Calu3 (cell line): ENCODE measurements around the gene SYK. TPM values are rescaled to one million over a fixed set of nuclear protein-coding genes. Genes with fewer than 3 reads are reported as not detected.

ENCODE experiments used
- BruUV-seq: library from RNA; stranded (reverse); fragments of 400-500 nt; replicated peaks from 2 replicates; lab custom pipeline; 2021; lab: Mats Ljungman, UMichigan
- CTCF ChIA-PET: fragments of 300-600 bp; sonication (Branson Sonifier 250); formaldehyde crosslinking; loops from one replicate; lab custom pipeline; 2022; ENCODE audit warnings: antibody characterized with exemption; lab: Charles Lee
- DNase-seq: peaks from one replicate; pipeline ENCODE4 v3.0.0; 2022
- H3K27ac Mint-ChIP-seq: one replicate; pipeline ENCODE4 v1.8.0; 2022; ENCODE audit warnings: mixed read lengths; ENCODE audit not compliant: unreplicated experiment
- H3K27me3 Mint-ChIP-seq: one replicate; pipeline ENCODE4 v1.8.0; 2022; ENCODE audit warnings: mixed read lengths; ENCODE audit not compliant: unreplicated experiment
- H3K36me3 Mint-ChIP-seq: one replicate; pipeline ENCODE4 v1.8.0; 2022; ENCODE audit warnings: mild to moderate bottlenecking, moderate library complexity, mixed read lengths; ENCODE audit not compliant: insufficient read depth, unreplicated experiment
- H3K4me1 Mint-ChIP-seq: one replicate; pipeline ENCODE4 v1.8.0; 2022; ENCODE audit warnings: mild to moderate bottlenecking, low read depth, mixed read lengths; ENCODE audit not compliant: unreplicated experiment
- H3K4me3 Mint-ChIP-seq: one replicate; pipeline ENCODE4 v1.8.0; 2022; ENCODE audit warnings: mild to moderate bottlenecking, low read depth, moderate library complexity, mixed read lengths; ENCODE audit not compliant: unreplicated experiment
- H3K9me3 Mint-ChIP-seq: one replicate; pipeline ENCODE4 v1.8.0; 2022; ENCODE audit warnings: low read depth, mixed read lengths; ENCODE audit not compliant: unreplicated experiment
- intact Hi-C: fragments of 100-400 bp; cut with micrococcal nuclease; formaldehyde crosslinking; loops from one replicate; pipeline ENCODE4 v1.10.0; 2022; ENCODE audit not compliant: unreplicated experiment
- total RNA-seq: library from RNA; stranded (reverse); gene quantifications from 2 replicates; pipeline ENCODE4 v1.2.3, GENCODE V29; 2022
- TF ChIP-seq, protein P1 (sequence below): fragments of 200-600 bp; IDR thresholded peaks from one replicate; pipeline ENCODE4 v1.8.0; 2022; ENCODE audit warnings: antibody characterized with exemption; ENCODE audit not compliant: unreplicated experiment

The SYK gene
- total RNA-seq, 1 experiment from 2014 or later = 14.8 TPM

DNA sequence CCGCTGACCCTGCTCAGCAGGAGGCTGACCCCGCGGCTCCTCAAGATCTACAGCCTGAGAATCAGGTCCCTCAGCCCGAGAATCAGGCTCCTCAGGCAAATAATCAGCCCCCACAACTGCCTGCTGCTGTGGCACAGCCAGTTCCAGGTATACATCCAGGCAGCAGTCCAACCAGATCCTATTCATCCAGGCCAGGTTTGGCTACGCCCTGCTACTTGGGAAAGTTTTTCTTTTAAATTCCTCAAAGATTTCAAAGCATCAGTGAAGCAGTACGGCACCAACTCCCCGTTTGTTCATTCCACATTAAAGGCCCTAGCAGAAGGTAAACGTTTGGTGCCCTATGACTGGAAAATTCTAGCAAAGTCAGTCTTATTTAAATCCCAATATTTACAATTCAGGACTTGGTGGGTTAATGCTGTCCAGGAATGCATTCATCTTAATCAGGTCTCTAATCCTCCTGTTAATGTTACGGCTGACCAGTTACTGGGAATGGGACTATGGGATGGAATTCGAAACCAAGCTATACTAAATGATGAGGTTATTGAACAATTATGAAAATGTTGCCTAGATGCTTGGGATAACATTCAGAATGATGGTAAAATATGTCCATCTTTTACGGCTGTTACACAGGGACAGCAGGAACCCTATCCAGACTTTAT, 102.3 kb downstream of the SYK start:
- Mint-ChIP-seq H3K36me3 (no peaks in the 10 kb centered on the region), H3K4me3 (no peak overlapping the region), H3K27ac (no peak overlapping the region), H3K27me3 (no peaks in the 10 kb centered on the region), H3K4me1 (no peaks in the 10 kb centered on the region), H3K9me3 (peaks cover 11% of the 10 kb centered on the region)
- intact Hi-C loops = no loop called here
- CTCF ChIA-PET = no interaction called here
- no peak for DNase-seq
- no TSS peak for BruUV-seq
- TF ChIP-seq, protein P1, sequence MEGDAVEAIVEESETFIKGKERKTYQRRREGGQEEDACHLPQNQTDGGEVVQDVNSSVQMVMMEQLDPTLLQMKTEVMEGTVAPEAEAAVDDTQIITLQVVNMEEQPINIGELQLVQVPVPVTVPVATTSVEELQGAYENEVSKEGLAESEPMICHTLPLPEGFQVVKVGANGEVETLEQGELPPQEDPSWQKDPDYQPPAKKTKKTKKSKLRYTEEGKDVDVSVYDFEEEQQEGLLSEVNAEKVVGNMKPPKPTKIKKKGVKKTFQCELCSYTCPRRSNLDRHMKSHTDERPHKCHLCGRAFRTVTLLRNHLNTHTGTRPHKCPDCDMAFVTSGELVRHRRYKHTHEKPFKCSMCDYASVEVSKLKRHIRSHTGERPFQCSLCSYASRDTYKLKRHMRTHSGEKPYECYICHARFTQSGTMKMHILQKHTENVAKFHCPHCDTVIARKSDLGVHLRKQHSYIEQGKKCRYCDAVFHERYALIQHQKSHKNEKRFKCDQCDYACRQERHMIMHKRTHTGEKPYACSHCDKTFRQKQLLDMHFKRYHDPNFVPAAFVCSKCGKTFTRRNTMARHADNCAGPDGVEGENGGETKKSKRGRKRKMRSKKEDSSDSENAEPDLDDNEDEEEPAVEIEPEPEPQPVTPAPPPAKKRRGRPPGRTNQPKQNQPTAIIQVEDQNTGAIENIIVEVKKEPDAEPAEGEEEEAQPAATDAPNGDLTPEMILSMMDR = no peak

DNA sequence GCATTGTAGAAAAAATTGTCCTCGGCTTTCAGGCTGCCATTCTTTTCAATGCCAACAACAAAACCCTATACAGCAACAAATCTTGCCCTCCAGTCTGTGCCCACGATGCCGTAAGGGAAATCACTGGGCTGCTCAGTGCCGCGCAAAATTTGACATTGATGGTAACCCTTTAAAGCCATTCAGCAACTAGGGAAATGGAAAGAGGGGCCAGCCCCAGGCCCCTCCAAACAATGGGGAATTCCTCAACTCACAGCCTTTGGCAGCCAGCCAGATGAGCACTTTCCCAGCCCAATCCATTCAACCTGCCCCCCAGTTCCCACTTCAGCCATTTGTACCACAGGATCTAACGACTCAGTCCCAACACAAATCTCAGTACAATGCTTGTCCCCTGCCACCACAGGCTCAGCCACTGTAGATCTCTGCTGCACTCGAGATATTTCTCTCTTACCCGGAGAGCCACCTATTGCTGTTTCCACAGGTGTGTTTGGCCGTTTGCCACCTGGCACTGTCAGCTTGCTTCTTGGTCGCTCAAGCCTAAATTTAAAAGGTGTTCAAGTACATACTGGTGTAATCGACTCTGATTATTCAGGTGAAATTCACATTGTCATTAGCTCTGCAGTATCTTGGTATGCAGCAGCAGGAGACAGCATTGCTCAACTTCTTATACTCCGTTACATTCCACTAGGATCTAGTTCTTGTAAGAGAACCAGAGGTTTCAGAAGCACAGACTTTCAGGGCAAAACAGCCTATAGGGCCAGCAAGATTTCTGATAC, 103.3 kb downstream of the SYK start:
- Mint-ChIP-seq H3K27me3 (no peaks in the 10 kb centered on the region), H3K27ac (no peak overlapping the region), H3K4me1 (no peaks in the 10 kb centered on the region), H3K9me3 (peaks cover 11% of the 10 kb centered on the region), H3K36me3 (no peaks in the 10 kb centered on the region), H3K4me3 (no peak overlapping the region)
- BruUV-seq = no TSS peak
- TF ChIP-seq, protein P1 = no peak
- no peak for DNase-seq
- CTCF ChIA-PET = no interaction called here
- intact Hi-C loops = no loop called here

DNA sequence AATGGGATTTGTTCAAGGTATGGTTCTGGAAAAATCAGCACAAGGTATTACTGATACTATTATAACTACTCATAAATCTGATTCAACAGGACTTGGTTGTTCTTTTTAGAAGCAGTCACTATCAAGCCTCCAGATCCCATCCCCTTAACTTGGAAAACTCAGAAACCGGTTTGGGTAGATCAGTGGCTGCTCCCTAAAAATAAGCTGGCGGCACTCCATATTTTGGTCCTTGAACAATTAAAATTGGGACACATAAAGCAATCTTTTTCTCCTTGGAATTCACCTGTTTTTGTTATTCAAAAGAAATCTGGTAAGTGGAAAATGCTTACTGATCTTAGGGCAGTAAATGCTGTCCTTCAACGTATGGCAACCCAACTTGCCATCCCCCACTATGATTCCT, 104.2 kb downstream of the SYK start:
- DNase-seq = no peak
- CTCF ChIA-PET = no interaction called here
- no peak overlapping the region for H3K27ac Mint-ChIP-seq
- BruUV-seq = no TSS peak
- H3K9me3 Mint-ChIP-seq = peaks cover 11% of the 10 kb centered on the region
- H3K4me1 Mint-ChIP-seq = no peaks in the 10 kb centered on the region
- intact Hi-C loops = no loop called here
- no peaks in the 10 kb centered on the region for H3K27me3 Mint-ChIP-seq
- H3K36me3 Mint-ChIP-seq = no peaks in the 10 kb centered on the region
- no peak overlapping the region for H3K4me3 Mint-ChIP-seq
- TF ChIP-seq, protein P1 = no peak

DNA sequence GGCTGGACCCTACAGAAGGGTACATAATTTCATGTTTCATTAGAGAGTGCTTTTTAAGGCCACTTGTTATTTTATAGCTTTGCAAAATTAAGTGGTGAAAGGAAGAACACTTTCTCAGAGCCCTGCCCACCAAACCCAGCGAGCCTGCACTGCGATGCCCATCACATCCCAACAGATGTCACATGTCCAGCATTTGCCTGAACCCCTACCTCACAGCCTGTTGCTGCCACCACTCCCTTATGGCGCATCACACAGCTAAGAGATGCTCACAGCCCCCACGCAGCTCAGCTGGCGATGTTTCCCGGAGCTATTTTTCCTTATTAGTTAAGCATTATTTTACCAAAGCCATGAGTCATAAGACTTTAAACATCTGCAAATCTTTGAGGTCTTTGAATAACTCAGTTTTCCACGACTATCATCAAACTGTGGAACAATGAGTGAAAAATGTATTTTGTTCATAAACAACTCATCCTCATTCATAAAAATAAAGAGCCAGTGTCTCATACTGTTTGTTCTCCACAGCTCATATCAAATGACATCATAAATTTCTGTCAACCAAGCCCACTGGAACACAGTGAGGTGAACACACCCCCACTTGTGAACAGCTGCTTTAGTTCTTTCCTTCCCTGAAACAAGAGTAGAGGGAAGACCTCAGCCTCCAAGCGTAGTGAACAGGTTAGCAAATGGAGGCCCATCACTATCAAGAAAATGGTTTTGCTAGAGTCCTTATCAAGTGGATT, 104.9 kb downstream of the SYK start:
- H3K9me3 Mint-ChIP-seq = peaks cover 11% of the 10 kb centered on the region
- H3K27me3 Mint-ChIP-seq = no peaks in the 10 kb centered on the region
- H3K4me1 Mint-ChIP-seq = no peaks in the 10 kb centered on the region
- no peak overlapping the region for H3K4me3 Mint-ChIP-seq
- DNase-seq = no peak
- CTCF ChIA-PET = no interaction called here
- no peaks in the 10 kb centered on the region for H3K36me3 Mint-ChIP-seq
- BruUV-seq = no TSS peak
- intact Hi-C loops = no loop called here
- H3K27ac Mint-ChIP-seq = no peak overlapping the region
- TF ChIP-seq, protein P1 = no peak
